HG02623 (cell line): ENCODE results near the gene PHACTR1.
"Not testable (repeated sequence)": the region's sequence is repeated elsewhere in the genome, so short reads cannot be mapped to it uniquely, and the experiment has no call there.

Experiments
- ATAC-seq: cut with Tn5 transposase; IDR thresholded peaks from one replicate; pipeline ENCODE4 v1.9.1; 2021; ENCODE audit warnings: moderate library complexity; ENCODE audit not compliant: unreplicated experiment

The PHACTR1 gene

DNA sequence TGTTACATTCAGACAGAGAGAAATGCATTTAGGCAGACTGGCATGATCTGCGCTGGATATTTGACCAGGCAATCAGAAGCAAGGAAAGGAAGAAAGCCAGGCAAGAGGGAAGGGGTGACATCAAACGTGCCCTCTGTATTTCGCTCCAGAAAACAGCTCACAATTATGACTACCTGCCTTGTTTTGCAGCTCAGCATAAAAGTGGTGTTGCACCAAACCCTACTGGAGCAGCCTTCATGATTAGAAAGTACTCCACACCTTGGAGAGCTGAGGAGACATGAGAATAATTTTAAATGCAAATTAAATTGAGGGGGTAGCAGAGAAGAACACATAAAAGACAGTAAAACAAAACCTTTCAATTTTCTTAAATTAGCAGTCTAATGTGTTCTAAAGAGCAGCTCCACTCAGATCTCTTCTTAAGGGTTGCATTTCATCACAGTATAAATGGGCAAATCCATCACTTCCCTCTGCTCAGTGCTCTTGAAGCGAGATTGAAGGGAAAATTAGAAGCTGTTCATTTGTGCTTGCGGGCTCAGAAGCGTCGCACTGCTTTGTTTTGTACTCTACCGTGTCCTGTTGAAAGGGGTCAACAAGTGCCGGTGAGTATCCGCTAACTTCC is at the start of gene PHACTR1:
Gene PHACTR1 (plus strand): TSS at position 470 of the 619 bp plus-strand sequence.
- ATAC-seq, result no peak

DNA sequence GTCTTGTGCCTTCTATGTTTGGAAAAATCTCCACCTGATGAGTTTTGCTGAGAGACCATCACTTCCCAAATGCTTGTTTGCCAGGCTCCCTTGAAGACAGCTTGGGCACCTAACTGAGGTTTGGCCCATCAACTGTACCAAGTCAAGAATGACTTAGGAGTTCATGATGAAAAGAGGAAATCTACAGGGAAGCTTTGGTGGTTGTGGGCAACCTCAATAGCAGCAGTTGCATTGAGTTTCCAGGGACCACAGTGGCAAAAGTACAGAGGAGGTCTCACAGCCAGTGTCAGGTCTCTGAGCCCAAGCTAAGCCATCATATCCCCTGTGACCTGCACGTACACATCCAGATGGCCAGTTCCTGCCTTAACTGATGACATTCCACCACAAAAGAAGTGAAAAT is 49.7 kb upstream of the PHACTR1 start:
- no peak for ATAC-seq

GRCh38 chr6:12675931-12676330 is 40.6 kb upstream of the PHACTR1 start:
- no peak for ATAC-seq

- ATAC-seq, result no peak
Measured at GRCh38 chr6:12679341-12679740, 37.2 kb upstream of the PHACTR1 start.

GRCh38 chr6:12693122-12693521 is 23.4 kb upstream of the PHACTR1 start:
- no peak for ATAC-seq

DNA sequence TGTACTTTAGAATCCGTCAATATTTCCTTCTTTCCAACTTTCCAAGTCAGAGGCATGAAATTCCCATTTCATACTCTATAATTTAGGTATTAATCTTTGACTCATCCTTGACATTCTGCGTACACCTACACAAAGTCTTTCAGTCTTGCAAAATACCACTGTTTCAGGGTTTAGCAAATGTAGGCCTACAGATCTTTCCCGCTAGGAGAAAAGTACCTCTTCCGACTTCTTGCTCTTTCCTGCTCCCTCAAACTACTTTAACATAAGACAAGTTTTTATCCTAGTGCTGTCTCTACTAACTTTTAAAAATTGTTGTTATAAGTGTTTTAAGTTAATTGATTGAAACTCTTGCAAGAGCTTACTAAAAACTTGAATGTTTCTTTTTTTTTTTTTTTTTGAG is 18.3 kb upstream of the PHACTR1 start:
- no peak for ATAC-seq

DNA sequence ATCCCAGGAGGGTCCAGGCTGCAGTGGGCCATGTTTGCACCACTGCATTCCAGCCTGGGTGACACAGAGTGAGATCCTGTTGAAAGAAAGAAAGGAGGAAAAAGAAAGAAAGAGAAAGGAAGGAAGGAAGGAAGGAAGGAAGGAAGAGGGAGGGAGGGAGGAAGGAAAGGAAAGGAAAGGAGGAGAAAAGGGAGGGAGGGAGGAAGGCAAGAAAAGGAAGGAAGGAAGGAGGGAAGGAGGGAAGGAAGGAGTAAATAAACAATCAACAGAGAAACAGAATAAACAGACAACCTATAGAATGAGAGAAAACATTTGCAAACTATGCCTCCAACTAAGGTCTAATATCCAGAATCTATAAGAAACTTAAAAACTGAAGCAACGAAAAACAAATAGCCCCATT is 11.6 kb upstream of the PHACTR1 start:
- ATAC-seq, result no peak

GRCh38 chr6:12709116-12709515 is 7.5 kb upstream of the PHACTR1 start:
- no peak for ATAC-seq

GRCh38 chr6:12709556-12710232 is 6.9 kb upstream of the PHACTR1 start:
- no peak for ATAC-seq

DNA sequence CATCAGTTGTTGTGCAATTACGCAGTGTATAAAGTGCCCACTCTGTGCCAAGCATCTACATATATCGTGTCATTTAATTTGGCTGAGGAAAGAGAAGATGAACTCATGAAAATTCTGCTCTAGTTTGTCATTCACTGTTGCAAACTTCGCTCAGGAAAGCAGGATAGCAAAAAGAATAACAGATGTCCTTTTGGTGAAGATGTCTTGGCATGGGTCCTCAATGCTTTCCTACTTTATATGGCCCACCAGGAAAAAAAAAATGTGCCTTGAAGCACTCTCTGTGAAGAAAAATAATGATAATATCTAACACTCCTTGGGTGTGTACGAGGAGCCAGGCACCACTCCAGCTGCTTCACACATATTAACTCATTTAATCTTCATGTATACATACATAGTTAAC is 5.6 kb upstream of the PHACTR1 start:
- ATAC-seq, result no peak

GRCh38 chr6:12714022-12714421 is 2.5 kb upstream of the PHACTR1 start:
- no peak for ATAC-seq

GRCh38 chr6:12715437-12715836 is 1.1 kb upstream of the PHACTR1 start:
- no peak for ATAC-seq

DNA sequence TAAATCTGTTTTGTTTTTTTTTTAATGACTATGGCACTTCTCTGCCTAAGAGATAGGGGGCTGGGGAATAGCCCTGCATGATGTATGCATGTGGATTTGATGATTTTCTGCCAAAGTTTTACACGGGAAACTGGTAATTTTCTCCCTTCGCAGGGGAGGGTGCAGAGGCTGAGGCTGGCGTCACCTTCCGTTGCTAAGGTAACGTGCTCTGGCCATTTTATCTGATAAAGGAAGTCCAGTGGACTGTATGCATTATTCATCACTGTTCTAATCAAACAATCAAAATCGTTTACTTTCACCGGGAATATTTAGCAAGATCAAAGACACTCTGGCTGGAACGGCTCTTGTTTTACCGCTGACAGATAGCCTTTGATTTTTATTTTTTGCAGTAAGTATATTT is 789 bp downstream of the PHACTR1 start:
- no peak for ATAC-seq

GRCh38 chr6:12718015-12718414 is 1.4 kb downstream of the PHACTR1 start:
- no peak for ATAC-seq

GRCh38 chr6:12719017-12719416 is 2.5 kb downstream of the PHACTR1 start:
- no peak for ATAC-seq

DNA sequence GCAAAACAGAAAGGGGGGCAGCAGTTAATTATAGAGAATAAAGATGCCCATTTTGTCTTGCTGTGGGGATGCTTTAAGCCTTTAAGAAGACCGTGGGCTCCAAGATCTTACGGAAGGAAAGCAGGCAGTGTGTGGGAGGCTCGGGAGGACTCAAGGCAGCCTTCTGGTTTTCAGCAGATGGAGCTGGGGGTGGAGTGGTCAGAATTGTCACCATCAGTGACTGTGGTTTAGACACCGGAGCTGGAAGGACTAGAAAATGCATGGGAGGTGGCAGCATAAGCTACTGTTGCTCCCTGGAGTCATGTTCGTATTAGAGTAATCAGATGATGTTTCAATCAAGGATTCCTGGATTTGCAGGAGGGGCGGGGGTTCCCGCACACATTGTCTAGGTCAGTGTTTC is 3.7 kb downstream of the PHACTR1 start:
- no peak for ATAC-seq

DNA sequence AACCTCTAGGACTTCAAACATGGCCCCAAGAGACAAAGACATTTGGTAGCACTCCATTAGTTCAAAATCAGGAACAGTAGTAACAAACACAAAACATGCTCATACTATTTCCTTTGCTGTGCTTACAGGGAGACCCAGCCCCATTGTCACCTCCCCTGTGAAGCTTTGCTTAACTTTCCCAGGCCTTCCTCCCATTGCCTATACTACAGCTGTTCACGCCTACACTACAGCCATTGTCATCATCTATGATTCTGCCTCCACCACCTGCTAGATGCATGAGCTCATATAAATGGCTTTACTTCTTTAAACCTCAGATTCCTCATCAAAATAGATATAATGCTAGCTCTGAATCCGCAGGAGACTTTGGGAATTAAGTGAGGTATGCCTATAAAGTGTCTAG is 8.7 kb downstream of the PHACTR1 start:
- ATAC-seq, result no peak

GRCh38 chr6:12729467-12729866 is 12.9 kb downstream of the PHACTR1 start:
- ATAC-seq, result no peak

DNA sequence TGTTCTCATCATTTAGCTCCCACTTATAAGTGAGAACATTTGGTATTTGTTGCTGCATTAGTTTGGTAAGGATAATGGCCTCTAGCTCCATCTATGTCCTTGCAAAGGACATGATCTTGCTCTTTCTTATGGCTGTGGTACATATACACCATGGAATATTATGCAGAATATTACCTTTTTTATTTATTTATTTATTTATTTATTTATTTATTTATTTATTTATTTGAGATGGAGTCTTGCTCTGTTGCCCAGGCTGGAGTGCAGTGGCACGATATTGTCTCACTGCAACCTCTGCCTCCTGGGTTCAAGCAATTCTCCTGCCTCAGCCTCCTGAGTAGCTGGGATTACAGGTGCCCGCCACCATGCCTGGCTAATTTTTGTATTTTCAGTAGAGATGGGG is 14.2 kb downstream of the PHACTR1 start:
- not testable (repeated sequence) for ATAC-seq

- ATAC-seq, result no peak
Measured at GRCh38 chr6:12733876-12734275, 17.3 kb downstream of the PHACTR1 start.

DNA sequence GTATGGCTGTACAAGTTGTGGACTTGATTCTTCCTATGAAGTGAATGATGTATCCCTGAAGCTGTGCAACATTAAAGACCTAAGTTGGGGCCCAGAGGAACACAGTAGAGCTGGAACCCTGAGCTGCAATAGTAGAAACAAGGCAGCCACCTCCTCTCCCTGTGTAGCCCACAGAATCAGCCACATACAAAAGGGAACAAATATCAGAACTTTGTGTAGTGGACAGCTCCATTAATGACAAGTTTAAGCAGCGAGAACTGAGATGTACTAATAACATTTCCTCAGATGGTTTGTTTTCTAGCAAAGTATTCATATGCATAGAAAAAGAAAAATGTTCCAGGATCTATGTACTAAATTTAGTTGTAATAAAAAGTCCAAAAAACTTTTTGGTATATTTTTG is 19.2 kb downstream of the PHACTR1 start:
- ATAC-seq, result no peak

- ATAC-seq, result no peak
Measured at GRCh38 chr6:12748411-12748810, 31.8 kb downstream of the PHACTR1 start.
